Endodermal cell (in vitro differentiated cells): ENCODE measurements around the gene FLT3. TPM values are rescaled to one million over a fixed set of nuclear protein-coding genes. Genes with fewer than 3 reads are reported as not detected.

Source experiments
- DNase-seq: peaks from one replicate; pipeline ENCODE4 v3.0.0-alpha.2; 2017
- H3K27ac ChIP-seq: 2 replicates; pipeline ENCODE4 v1.5.1; 2013; ENCODE audit warnings: mild to moderate bottlenecking, low read depth, low read length, moderate library complexity
- H3K27me3 ChIP-seq: 2 replicates; pipeline ENCODE4 v1.6.1; 2013; ENCODE audit warnings: mild to moderate bottlenecking, low read length, moderate library complexity; ENCODE audit not compliant: insufficient read depth, control insufficient read depth, poor library complexity, severe bottlenecking
- H3K36me3 ChIP-seq: 2 replicates; pipeline ENCODE4 v1.7.0; 2013; ENCODE audit warnings: mild to moderate bottlenecking, low read length, moderate library complexity; ENCODE audit not compliant: control insufficient read depth, insufficient read depth
- H3K4me1 ChIP-seq: one replicate; pipeline ENCODE4 v1.7.0; 2013; ENCODE audit warnings: low read length; ENCODE audit not compliant: control insufficient read depth, insufficient read depth
- H3K4me3 ChIP-seq: 2 replicates; pipeline ENCODE4 v1.5.1; 2013; ENCODE audit warnings: mild to moderate bottlenecking, low read length, moderate library complexity
- H3K9ac ChIP-seq: 2 replicates; pipeline ENCODE4 v1.6.1; 2013; ENCODE audit warnings: mild to moderate bottlenecking, low read length, moderate library complexity; ENCODE audit not compliant: poor library complexity, severe bottlenecking; ENCODE audit errors: extremely low read depth
- H3K9me3 ChIP-seq: 2 replicates; pipeline ENCODE4 v1.6.1; 2013; ENCODE audit warnings: mild to moderate bottlenecking, low read length, moderate library complexity; ENCODE audit not compliant: control insufficient read depth
- H3K27ac Mint-ChIP-seq: 2 replicates; pipeline ENCODE4 v1.8.0; 2020; ENCODE audit warnings: mixed read lengths
- H3K27me3 Mint-ChIP-seq: 2 replicates; pipeline ENCODE4 v1.8.0; 2021; ENCODE audit warnings: mild to moderate bottlenecking, mixed read lengths; ENCODE audit not compliant: insufficient read depth
- H3K36me3 Mint-ChIP-seq: 2 replicates; pipeline ENCODE4 v1.8.0; 2020; ENCODE audit warnings: low read depth, mixed read lengths
- H3K4me1 Mint-ChIP-seq: 2 replicates; pipeline ENCODE4 v1.8.0; 2020; ENCODE audit warnings: mixed read lengths
- H3K4me3 Mint-ChIP-seq: 2 replicates; pipeline ENCODE4 v1.8.0; 2020; ENCODE audit warnings: mild to moderate bottlenecking, moderate library complexity, mixed read lengths
- H3K9me3 Mint-ChIP-seq: 2 replicates; pipeline ENCODE4 v1.8.0; 2020; ENCODE audit warnings: mild to moderate bottlenecking, mixed read lengths
- WGBS, 2 experiments: methylation state at CpG; one replicate each; pipeline versions ENCODE4 v1.1.5 to v1.1.7; 2013; ENCODE audit warnings: missing lambda C conversion rate in 2 of 2, mixed read lengths in 1 of 2; ENCODE audit not compliant: insufficient coverage in 1 of 2, insufficient read length in 1 of 2; 5-methylcytosine and 5-hydroxymethylcytosine counted together
- total RNA-seq, 2 donors: library from RNA; stranded (reverse); fragmentation: NEBNext Ultra II Directional in 1 of 2; extraction: Animal tissue kit (Norgen Biotek cat#: 25700) in 1 of 2; gene quantifications; 2 replicates in 1 of 2; 3 replicates in 1 of 2; pipeline ENCODE4 v1.2.1, GENCODE V29; 2021
- TF ChIP-seq, protein P1 (sequence below): fragments of 200-600 bp; sonication (generic); conservative IDR thresholded peaks from 2 replicates; pipeline ENCODE4 v1.5.0; 2021; ENCODE audit warnings: antibody characterized with exemption, mild to moderate bottlenecking

The FLT3 gene
- total RNA-seq, 2 donors from 2014 or later = 0.09 to 0.13 TPM

- TF ChIP-seq, protein P1, sequence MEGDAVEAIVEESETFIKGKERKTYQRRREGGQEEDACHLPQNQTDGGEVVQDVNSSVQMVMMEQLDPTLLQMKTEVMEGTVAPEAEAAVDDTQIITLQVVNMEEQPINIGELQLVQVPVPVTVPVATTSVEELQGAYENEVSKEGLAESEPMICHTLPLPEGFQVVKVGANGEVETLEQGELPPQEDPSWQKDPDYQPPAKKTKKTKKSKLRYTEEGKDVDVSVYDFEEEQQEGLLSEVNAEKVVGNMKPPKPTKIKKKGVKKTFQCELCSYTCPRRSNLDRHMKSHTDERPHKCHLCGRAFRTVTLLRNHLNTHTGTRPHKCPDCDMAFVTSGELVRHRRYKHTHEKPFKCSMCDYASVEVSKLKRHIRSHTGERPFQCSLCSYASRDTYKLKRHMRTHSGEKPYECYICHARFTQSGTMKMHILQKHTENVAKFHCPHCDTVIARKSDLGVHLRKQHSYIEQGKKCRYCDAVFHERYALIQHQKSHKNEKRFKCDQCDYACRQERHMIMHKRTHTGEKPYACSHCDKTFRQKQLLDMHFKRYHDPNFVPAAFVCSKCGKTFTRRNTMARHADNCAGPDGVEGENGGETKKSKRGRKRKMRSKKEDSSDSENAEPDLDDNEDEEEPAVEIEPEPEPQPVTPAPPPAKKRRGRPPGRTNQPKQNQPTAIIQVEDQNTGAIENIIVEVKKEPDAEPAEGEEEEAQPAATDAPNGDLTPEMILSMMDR = no peak
- H3K4me1 ChIP-seq = no peaks in the 10 kb centered on the region
- WGBS, 2 experiments = 100% methylated on average over 2 of the region's 4 CpGs
These were observed 57.2 kb downstream of the FLT3 start for GRCh38 chr13:28043224-28043623.

GRCh38 chr13:28041501-28041900 lies 58.9 kb downstream of the FLT3 start:
- WGBS, 2 experiments = 65 to 79% methylated on average over 7 to 8 of the region's 8 CpGs
- no peaks in the 10 kb centered on the region for H3K27me3 Mint-ChIP-seq
- H3K4me3 Mint-ChIP-seq = no peak overlapping the region

More at GRCh38 chr13:28043224-28043623, 57.2 kb downstream of the FLT3 start:
- Histone ChIP-seq H3K27me3 (no peaks in the 10 kb centered on the region), H3K9ac (no peak overlapping the region), H3K9me3 (no peaks in the 10 kb centered on the region), H3K27ac (no peak overlapping the region), H3K4me3 (no peak overlapping the region), H3K36me3 (no peaks in the 10 kb centered on the region)
- Mint-ChIP-seq H3K27ac (no peak overlapping the region), H3K4me3 (no peak overlapping the region), H3K36me3 (no peaks in the 10 kb centered on the region), H3K4me1 (no peaks in the 10 kb centered on the region), H3K9me3 (peaks cover under 1% of the 10 kb centered on the region), H3K27me3 (no peaks in the 10 kb centered on the region)
- DNase-seq = no peak

GRCh38 chr13:28041031-28041461 lies 59.3 kb downstream of the FLT3 start:
- no peaks in the 10 kb centered on the region for H3K4me1 ChIP-seq
- H3K9me3 Mint-ChIP-seq = peaks cover 12% of the 10 kb centered on the region
- H3K9me3 ChIP-seq = no peaks in the 10 kb centered on the region
- no peaks in the 10 kb centered on the region for H3K36me3 ChIP-seq
- H3K4me3 ChIP-seq = no peak overlapping the region
- no peak overlapping the region for H3K4me3 Mint-ChIP-seq
- TF ChIP-seq, protein P1 = no peak
- WGBS, 2 experiments = 85 to 97% methylated on average over 4 of the region's 4 CpGs
- no peaks in the 10 kb centered on the region for H3K4me1 Mint-ChIP-seq
- no peak overlapping the region for H3K27ac Mint-ChIP-seq
- H3K27ac ChIP-seq = no peak overlapping the region
- H3K9ac ChIP-seq = no peak overlapping the region
- no peaks in the 10 kb centered on the region for H3K27me3 ChIP-seq
- peaks cover 2% of the 10 kb centered on the region for H3K27me3 Mint-ChIP-seq
- no peak for DNase-seq
- no peaks in the 10 kb centered on the region for H3K36me3 Mint-ChIP-seq

More at GRCh38 chr13:28041501-28041900, 58.9 kb downstream of the FLT3 start:
- peaks cover 12% of the 10 kb centered on the region for H3K9me3 Mint-ChIP-seq
- H3K4me1 ChIP-seq = no peaks in the 10 kb centered on the region
- no peaks in the 10 kb centered on the region for H3K36me3 ChIP-seq
- H3K9me3 ChIP-seq = no peaks in the 10 kb centered on the region
- H3K27ac ChIP-seq = no peak overlapping the region
- no peaks in the 10 kb centered on the region for H3K4me1 Mint-ChIP-seq
- no peaks in the 10 kb centered on the region for H3K36me3 Mint-ChIP-seq
- no peak overlapping the region for H3K27ac Mint-ChIP-seq
- DNase-seq = no peak
- no peak overlapping the region for H3K4me3 ChIP-seq
- no peaks in the 10 kb centered on the region for H3K27me3 ChIP-seq
- no peak overlapping the region for H3K9ac ChIP-seq
- TF ChIP-seq, protein P1 = no peak
